Measurements from ENCODE around the gene KPNB1.

Gene KPNB1

DNA sequence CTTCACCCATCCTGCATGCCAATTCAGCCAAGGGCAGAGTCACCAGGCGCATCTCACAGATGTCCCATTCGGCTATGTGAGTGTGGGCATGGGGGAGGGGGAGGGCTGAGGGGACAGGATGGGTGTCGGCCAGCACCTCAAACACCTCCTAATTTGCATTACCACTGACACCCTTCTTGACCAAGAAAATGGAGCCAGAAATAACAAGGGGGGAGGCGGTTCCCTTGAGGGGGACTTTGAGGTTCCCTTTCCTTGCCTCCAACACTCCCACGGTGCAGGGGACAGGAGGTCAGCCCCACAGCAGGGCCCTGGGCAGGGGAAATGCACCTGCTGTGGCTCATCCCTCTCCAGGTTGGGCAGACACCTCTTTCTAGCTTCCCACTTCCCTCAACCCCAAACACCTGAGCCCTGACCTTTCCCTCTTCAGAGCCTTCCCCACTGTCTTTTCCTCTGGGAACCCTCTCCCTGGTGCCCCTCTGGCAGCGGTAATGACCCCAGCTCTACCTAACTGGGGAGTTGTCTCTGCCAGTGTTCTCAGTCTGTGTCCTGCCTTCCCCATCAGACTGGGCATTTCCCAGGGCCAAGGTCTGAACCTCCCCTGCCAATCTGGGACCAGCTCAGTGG is 65.2 kb downstream of the KPNB1 start:
- no peak overlapping the region for H3K4me3 ChIP-seq (ENCODE audit: extremely low read depth, insufficient read depth, low read length, poor library complexity, severe bottlenecking)
- WGBS, 2 experiments (ENCODE audit: insufficient coverage in 2 of 2): 74 to 85% methylated on average over 3 of the region's 6 CpGs
- H3K4me1 ChIP-seq (ENCODE audit: control insufficient read depth, insufficient read depth, low read length, poor library complexity, severe bottlenecking): peaks cover 8% of the 10 kb centered on the region

DNA sequence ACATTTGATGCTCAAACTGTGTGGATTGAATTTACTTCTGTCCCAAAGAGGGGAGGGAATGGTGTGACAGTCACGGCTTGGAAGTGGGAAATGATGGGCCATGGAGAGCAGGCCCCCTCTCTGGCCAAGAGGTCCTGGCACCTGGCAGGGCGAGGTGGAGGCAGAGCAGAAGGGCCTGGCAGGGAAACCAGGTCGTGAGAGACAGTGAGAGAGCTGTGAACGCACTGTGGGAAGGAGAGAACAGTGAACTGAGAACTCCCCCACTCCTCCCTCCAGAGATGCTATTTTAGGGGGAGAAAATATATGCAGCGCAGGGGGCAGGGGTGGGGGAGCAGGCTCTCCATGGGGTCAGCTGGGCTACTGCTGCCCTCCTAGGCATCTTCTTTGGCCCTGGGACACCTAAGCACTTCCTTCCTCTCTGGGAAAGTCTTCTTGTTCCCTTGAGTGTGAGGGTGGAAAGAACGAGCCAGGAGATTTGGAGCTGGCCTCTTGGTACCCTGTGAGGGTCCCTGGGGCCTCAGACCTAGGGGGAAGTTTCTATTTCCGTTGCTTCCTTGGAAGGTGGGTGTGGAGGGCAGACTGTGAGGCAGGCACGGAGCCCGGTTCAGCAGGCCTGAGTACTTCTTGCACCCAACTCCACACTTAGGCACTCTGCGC is 66.1 kb downstream of the KPNB1 start:
- Histone ChIP-seq H3K4me1 (ENCODE audit: control insufficient read depth, insufficient read depth, low read length, poor library complexity, severe bottlenecking) (peaks cover 10% of the 10 kb centered on the region), H3K9me3 (ENCODE audit: control insufficient read depth, low read length) (no peaks in the 10 kb centered on the region), H3K36me3 (ENCODE audit: control insufficient read depth, insufficient read depth, low read length) (peaks cover 8% of the 10 kb centered on the region), H3K4me3 (ENCODE audit: extremely low read depth, insufficient read depth, low read length, poor library complexity, severe bottlenecking) (no peak overlapping the region), H3K27ac (ENCODE audit: low read depth, low read length, severe bottlenecking) (no peak overlapping the region)
- WGBS, 2 experiments (ENCODE audit: insufficient coverage in 2 of 2): 82 to 84% methylated on average over 2 to 4 of the region's 10 CpGs

More for the DNA sequence above, 65.2 kb downstream of the KPNB1 start:
- Histone ChIP-seq H3K36me3 (ENCODE audit: control insufficient read depth, insufficient read depth, low read length) (peaks cover 16% of the 10 kb centered on the region), H3K27ac (ENCODE audit: low read depth, low read length, severe bottlenecking) (no peak overlapping the region), H3K9me3 (ENCODE audit: control insufficient read depth, low read length) (no peaks in the 10 kb centered on the region)

DNA sequence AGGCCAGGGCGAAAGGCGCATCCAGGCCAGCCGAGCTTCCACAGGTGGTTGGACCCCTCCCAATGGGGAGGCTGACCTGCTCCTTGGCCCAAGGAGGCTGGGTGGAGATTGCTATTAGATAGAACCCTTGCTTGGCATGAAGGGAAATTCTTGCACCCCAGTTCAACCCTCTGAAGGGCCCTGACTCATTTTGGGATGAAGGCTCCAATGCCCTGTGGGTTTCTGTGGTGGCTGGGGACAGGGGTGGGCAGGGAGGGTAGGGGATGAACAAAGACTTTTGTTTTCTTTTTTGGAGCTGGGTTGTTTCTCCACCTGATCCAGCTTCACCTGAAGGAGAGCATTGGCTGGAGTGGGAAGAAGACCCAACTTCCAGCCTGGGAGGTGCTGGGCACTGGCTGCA is 66.7 kb downstream of the KPNB1 start:
- Histone ChIP-seq H3K36me3 (ENCODE audit: control insufficient read depth, insufficient read depth, low read length) (peaks cover 2% of the 10 kb centered on the region), H3K9me3 (ENCODE audit: control insufficient read depth, low read length) (no peaks in the 10 kb centered on the region)
- WGBS, 2 experiments (ENCODE audit: insufficient coverage in 2 of 2): 92 to 93% methylated on average over 3 of the region's 3 CpGs

DNA sequence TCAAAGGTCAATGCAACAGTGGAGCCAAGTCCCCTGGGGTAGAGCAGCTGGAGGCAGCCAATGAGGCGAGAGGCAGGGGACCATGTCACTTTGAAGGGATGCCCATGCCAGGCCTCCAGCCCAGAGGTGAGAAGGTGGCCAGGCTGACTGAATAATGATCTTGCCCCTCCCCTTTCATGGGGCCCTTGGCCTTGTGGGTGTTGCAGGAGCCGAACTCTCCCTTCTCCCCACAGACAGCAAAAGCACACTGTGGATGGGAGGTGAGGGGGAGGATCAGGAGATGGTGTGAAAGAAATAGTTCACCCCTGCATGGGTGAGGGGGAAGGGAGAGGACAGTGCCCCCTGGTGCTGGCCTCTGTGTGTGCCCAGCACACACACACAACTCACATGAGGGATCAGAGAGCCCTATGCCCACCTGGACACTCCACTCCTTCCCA is 67.6 kb downstream of the KPNB1 start:
- Histone ChIP-seq H3K4me1 (ENCODE audit: control insufficient read depth, insufficient read depth, low read length, poor library complexity, severe bottlenecking) (peaks cover 17% of the 10 kb centered on the region), H3K4me3 (ENCODE audit: extremely low read depth, insufficient read depth, low read length, poor library complexity, severe bottlenecking) (no peak overlapping the region), H3K27ac (ENCODE audit: low read depth, low read length, severe bottlenecking) (no peak overlapping the region), H3K36me3 (ENCODE audit: control insufficient read depth, insufficient read depth, low read length) (no peaks in the 10 kb centered on the region), H3K9me3 (ENCODE audit: control insufficient read depth, low read length) (no peaks in the 10 kb centered on the region)
- 100% methylated on average over 1 of the region's 2 CpGs for WGBS, 2 experiments (ENCODE audit: insufficient coverage in 2 of 2)

More for the DNA sequence above, 66.7 kb downstream of the KPNB1 start:
- peaks cover 11% of the 10 kb centered on the region for H3K4me1 ChIP-seq (ENCODE audit: control insufficient read depth, insufficient read depth, low read length, poor library complexity, severe bottlenecking)
- H3K27ac ChIP-seq (ENCODE audit: low read depth, low read length, severe bottlenecking): no peak overlapping the region
- H3K4me3 ChIP-seq (ENCODE audit: extremely low read depth, insufficient read depth, low read length, poor library complexity, severe bottlenecking): no peak overlapping the region

DNA sequence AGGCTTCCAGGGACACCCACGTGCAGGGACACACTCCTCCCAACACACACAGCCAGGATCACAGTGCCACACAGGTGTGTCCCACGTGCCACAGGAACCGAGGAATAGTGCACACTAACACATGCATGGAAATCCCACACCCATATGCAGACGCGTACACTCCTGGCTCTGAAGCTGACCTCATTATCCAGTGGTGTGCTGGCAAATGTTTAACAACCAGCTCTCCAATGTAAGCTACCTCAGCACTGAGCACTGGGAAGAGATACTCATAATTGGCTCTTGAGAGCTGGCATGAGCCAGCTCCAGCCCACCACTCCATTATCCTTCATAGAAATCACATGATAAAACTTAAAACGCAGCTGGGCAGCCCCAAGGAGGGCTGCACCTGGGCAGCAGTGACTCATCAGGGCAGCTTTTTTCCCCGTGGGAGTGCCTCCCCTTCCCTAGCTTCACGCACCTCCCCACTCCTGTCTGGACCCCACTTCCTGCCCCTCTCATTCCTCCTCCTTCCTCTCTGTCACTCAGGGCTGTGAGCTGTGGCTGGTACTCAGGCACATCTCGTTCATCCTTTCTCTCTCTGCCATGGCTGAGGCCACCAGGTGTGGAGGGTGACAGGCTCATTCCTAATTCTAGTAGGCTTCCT is 68.4 kb downstream of the KPNB1 start:
- no peaks in the 10 kb centered on the region for H3K36me3 ChIP-seq (ENCODE audit: control insufficient read depth, insufficient read depth, low read length)
- peaks cover 17% of the 10 kb centered on the region for H3K4me1 ChIP-seq (ENCODE audit: control insufficient read depth, insufficient read depth, low read length, poor library complexity, severe bottlenecking)
- H3K27ac ChIP-seq (ENCODE audit: low read depth, low read length, severe bottlenecking): no peak overlapping the region
- no peak overlapping the region for H3K4me3 ChIP-seq (ENCODE audit: extremely low read depth, insufficient read depth, low read length, poor library complexity, severe bottlenecking)
- H3K9me3 ChIP-seq (ENCODE audit: control insufficient read depth, low read length): no peaks in the 10 kb centered on the region
- 70 to 72% methylated on average over 7 to 9 of the region's 9 CpGs for WGBS, 2 experiments (ENCODE audit: insufficient coverage in 2 of 2)

DNA sequence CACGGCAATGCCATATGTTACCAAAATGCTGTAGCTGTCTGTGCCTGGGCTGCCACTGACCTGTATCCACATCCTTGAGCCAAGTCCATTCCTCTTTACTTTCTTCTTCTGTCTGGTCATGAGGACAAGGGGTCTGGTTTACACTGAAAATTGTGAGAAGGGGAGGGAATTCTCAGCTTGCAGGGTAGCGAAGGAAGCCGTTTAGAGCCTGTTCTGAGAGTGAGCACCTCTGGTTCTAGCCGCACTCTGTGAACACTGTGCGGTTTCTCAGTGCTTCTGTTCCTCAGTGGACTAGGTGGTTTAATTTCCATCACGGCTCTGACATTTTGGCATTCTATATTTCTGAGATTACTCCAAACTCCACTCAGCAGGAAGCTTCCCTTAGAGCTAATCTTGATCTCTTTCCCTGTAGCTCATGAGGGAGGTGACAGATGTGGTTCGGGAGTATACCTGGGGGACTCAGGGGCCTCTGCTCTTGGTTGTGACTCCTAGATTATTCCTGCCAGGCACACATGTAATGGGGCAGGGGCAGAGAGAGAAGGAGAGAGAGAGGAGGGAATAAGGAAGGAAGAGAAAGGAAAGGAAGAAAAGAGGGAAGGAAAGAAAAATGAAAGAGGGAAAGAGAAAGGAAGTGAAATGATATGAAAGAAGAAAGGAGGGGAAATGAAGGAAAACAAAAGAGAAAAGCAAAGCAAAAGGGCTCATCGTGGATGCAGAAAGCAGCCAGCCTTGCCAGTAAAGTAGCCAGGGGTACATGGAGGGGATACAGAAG is 69.1 kb downstream of the KPNB1 start:
- Histone ChIP-seq H3K36me3 (ENCODE audit: control insufficient read depth, insufficient read depth, low read length) (no peaks in the 10 kb centered on the region), H3K4me3 (ENCODE audit: extremely low read depth, insufficient read depth, low read length, poor library complexity, severe bottlenecking) (no peak overlapping the region), H3K9me3 (ENCODE audit: control insufficient read depth, low read length) (no peaks in the 10 kb centered on the region), H3K4me1 (ENCODE audit: control insufficient read depth, insufficient read depth, low read length, poor library complexity, severe bottlenecking) (peaks cover 17% of the 10 kb centered on the region), H3K27ac (ENCODE audit: low read depth, low read length, severe bottlenecking) (no peak overlapping the region)
- WGBS, 2 experiments (ENCODE audit: insufficient coverage in 2 of 2): 90 to 91% methylated on average over 6 of the region's 8 CpGs

DNA sequence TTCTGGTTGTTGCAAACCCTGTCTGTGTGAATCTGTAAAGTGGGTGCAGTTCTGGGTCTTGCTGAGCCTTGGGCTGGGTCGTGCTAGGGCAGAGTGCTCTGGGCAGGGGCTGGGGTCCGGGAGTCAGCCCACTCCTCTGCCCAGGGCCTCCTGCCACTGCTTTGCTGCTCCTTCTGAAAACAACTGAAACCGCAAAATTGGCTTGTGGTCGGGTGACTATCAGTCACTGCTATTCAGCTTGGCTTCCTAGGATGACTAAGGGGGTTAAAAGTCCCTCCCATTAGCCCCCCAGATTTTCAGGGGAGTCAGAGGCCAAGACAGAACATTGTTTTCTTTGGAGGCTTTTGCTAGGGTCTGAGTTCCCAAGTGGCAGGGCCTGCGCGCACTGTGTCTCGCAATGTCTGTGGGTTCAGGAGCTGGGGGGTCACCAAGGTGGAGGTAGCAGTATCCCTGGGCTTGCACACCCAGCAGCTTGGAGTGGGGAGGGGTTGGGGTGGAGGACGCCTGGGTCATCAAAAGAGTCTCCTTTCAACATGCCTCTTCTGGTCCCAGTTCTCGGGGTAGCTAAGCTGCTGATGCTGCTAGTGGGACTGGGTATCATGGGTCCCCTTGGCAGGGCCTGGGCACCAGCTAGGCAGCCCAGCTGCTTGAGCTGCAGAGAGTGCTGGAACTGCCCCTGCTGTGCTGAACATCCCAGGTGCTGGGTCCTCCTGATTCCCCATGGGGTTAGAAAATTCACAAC is 69.9 kb downstream of the KPNB1 start:
- H3K36me3 ChIP-seq (ENCODE audit: control insufficient read depth, insufficient read depth, low read length): no peaks in the 10 kb centered on the region
- 90% methylated on average over 8 of the region's 9 CpGs for WGBS, 2 experiments (ENCODE audit: insufficient coverage in 2 of 2)
- H3K27ac ChIP-seq (ENCODE audit: low read depth, low read length, severe bottlenecking): no peak overlapping the region
- peaks cover 17% of the 10 kb centered on the region for H3K4me1 ChIP-seq (ENCODE audit: control insufficient read depth, insufficient read depth, low read length, poor library complexity, severe bottlenecking)
- H3K9me3 ChIP-seq (ENCODE audit: control insufficient read depth, low read length): no peaks in the 10 kb centered on the region
- H3K4me3 ChIP-seq (ENCODE audit: extremely low read depth, insufficient read depth, low read length, poor library complexity, severe bottlenecking): no peak overlapping the region

DNA sequence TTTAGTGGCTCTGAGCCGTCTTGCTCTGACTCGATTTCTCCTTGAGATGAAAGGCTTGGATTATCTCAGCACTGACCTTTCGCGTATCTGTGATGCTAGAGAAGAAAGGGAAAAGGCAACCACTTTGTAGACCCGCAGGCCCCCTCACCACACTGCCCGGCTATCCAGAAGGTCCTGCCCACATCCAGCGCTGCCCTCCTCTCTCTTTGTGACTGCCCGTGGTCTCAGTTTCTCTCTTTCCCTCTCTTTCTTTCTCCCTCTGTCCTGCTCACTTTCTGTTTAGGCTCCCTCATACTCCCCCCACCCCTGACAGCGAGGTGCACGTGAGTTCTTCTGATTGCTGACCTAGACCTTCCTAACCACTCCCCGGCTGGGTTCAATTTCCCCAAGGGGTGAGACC is 70.5 kb downstream of the KPNB1 start:
- Histone ChIP-seq H3K9me3 (ENCODE audit: control insufficient read depth, low read length) (no peaks in the 10 kb centered on the region), H3K27ac (ENCODE audit: low read depth, low read length, severe bottlenecking) (no peak overlapping the region), H3K4me1 (ENCODE audit: control insufficient read depth, insufficient read depth, low read length, poor library complexity, severe bottlenecking) (peaks cover 17% of the 10 kb centered on the region), H3K36me3 (ENCODE audit: control insufficient read depth, insufficient read depth, low read length) (no peaks in the 10 kb centered on the region), H3K4me3 (ENCODE audit: extremely low read depth, insufficient read depth, low read length, poor library complexity, severe bottlenecking) (no peak overlapping the region)
- WGBS, 2 experiments (ENCODE audit: insufficient coverage in 2 of 2): 74 to 84% methylated on average over 3 to 10 of the region's 11 CpGs

DNA sequence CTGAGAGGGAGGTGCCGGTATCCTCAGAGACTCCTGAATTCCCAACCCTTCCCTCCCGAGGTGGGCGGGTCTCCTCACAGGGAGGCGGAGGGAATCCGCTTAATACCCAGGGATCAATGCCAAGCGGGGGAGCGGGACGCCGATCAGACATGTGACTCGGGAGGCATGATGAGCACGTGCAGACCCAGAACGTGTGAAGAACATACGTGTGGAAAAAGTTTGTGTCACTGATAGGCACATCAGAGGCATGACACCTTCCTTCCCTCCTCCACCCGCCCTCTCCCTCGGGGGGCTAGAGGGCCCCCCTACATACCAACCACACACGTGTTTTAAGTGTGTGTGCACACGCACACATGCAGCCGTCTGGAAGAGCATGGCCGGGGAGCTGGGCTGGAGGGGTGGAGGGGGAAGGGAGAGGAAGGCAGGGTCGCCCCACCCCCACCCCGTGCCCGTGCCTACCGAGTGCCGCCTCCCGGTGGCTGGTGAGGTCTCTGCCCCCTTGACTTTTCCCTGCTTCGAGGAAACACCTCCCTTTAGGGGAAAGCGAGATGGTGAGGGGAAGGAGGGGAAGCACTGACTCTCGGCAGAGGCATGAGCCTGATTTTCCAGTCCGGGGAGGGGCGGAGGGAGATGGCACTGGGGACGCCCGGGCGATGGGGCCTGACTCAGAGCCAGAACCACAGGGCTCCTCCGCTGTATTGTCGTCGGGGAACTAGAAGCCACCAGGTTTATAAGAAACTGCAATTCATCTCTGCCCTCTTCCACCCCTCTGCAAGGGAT is 71.2 kb downstream of the KPNB1 start:
- peaks cover 17% of the 10 kb centered on the region for H3K4me1 ChIP-seq (ENCODE audit: control insufficient read depth, insufficient read depth, low read length, poor library complexity, severe bottlenecking)
- no peaks in the 10 kb centered on the region for H3K36me3 ChIP-seq (ENCODE audit: control insufficient read depth, insufficient read depth, low read length)
- no peaks in the 10 kb centered on the region for H3K9me3 ChIP-seq (ENCODE audit: control insufficient read depth, low read length)
- no peak overlapping the region for H3K27ac ChIP-seq (ENCODE audit: low read depth, low read length, severe bottlenecking)
- H3K4me3 ChIP-seq (ENCODE audit: extremely low read depth, insufficient read depth, low read length, poor library complexity, severe bottlenecking): no peak overlapping the region
- WGBS, 2 experiments (ENCODE audit: insufficient coverage in 2 of 2): 24 to 30% methylated on average over 5 to 23 of the region's 36 CpGs

Data from mesodermal cell (in vitro differentiated cells).